Upper lobe of right lung (tissue), 1 donor: ENCODE measurements around the gene TUNAR. TPM values are rescaled to one million over a fixed set of nuclear protein-coding genes. Genes with fewer than 3 reads are reported as not detected.

Experiments used
- ATAC-seq: fragments of 200-7000 bp; cut with Tn5 transposase; one replicate; pipeline ENCODE4 v1.9.1; 2020; ENCODE audit warnings: mild to moderate bottlenecking, moderate library complexity
- DNase-seq: peaks from one replicate; pipeline ENCODE4 v3.0.0-alpha.2; 2020
- H3K27ac ChIP-seq: fragments of 200-600 bp; one replicate; pipeline ENCODE4 v1.8.0; 2022
- H3K27me3 ChIP-seq: fragments of 200-600 bp; one replicate; pipeline ENCODE4 v1.8.0; 2022; ENCODE audit warnings: mild to moderate bottlenecking
- H3K36me3 ChIP-seq: fragments of 200-600 bp; one replicate; pipeline ENCODE4 v1.8.0; 2022
- H3K4me1 ChIP-seq: fragments of 200-600 bp; one replicate; pipeline ENCODE4 v1.8.0; 2022
- H3K4me3 ChIP-seq: fragments of 200-600 bp; one replicate; pipeline ENCODE4 v1.8.0; 2022; ENCODE audit warnings: mild to moderate bottlenecking
- H3K9me3 ChIP-seq: fragments of 200-600 bp; one replicate; pipeline ENCODE4 v1.8.0; 2022
- intact Hi-C: fragments of 100-400 bp; cut with DNase I; formaldehyde crosslinking; loops from one replicate; pipeline ENCODE4 v1.11.0; 2022
- long read RNA-seq: library from polyadenylated mRNA; unstranded; transcript quantifications from one replicate; pipeline ENCODE4 v2.0.0, GENCODE V29; 2021
- total RNA-seq: library from RNA; stranded (reverse); fragmentation: NEBNext Ultra II Directional; extraction: Animal tissue kit (Norgen Biotek cat#: 25700); gene quantifications from one replicate; pipeline ENCODE4 v1.2.1, GENCODE V29; 2021
- TF ChIP-seq, protein P1 (sequence below): fragments of 200-600 bp; IDR thresholded peaks from one replicate; pipeline ENCODE4 v1.8.0; 2022; ENCODE audit warnings: antibody characterized with exemption
- donor health status: DM: no; HTN: yes; CAD: no; lungs with severe emphysema.

Gene TUNAR
- total RNA-seq, result not detected
- long read RNA-seq, result 0 reads

DNA sequence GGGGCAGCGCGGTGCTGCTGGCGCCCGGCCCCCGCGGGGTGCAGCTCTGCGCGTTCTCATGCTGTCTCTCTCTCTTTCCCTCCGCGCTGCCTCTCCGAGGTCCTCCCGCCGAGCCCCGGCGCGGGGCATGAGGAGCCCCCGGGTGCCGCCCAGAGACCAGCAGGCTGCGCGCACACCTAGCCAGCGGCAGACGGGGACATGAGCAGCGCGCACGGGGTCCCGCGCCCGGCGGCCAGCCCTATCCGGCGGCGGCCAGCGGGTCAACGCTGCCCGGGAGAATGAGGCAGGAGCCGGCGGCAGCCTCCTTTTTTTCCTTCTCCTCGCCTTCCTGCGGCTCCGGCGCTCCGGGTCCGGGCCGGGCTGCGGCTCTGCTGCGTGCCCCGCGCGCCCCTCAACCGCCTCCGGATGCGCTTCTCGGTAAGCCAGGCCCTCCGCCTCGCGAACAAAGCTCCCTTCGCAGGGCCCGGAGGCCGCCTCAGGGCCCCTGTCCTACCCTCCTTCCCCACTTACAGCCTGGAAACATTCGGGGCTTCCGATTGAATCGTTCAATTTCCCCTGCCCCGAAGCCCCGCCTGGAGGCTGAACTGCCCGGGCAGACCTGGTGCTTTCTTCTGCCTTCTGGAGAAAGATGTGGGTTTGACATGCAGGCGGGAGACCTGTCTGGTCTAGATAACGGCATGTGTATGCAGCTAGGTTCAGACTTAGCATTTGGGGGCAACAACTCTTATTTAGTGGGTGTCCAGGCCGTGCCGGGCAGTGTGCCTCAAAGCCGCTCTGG is at the start of gene TUNAR:
TSS of gene TUNAR (plus strand) at position 72 of the 778 bp plus-strand sequence.
- H3K4me3 ChIP-seq, result no peak within 1 kb of the TSS
- peaks cover 48% of the 10 kb centered on the region for H3K27me3 ChIP-seq
- intact Hi-C loops, result no loop called here

DNA sequence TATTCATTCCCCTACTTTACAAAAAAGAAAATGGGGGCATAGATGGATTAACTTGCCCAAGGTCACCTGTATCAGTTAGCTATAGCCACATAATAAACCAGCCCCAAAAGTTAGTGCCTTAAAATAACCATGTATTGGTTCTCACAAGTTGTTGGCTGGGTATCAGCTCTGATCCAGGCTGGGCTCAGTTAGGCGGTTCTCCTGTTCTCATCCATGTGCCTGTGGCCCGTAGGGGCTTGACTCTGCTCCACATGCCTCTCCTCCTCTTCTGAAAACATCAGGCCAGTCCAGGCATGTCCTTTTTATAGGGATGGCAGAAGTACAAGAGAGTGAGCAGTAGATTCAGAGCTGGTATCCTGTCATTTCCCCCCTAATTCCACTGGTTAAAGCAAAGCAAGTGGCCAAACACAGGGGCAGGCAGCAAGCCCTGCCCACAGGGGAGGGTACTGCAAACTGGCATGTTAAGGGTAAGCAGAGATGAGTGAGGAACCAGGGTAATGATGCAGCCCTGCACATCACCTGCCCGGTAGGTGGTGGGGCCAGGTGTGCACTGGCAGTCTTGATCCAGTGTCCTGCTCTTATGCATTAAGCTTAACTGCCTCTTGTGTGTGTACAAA is 47.9 kb upstream of the TUNAR start:
- intact Hi-C loops, result no loop called here
- DNase-seq, result no peak
- TF ChIP-seq, protein P1, sequence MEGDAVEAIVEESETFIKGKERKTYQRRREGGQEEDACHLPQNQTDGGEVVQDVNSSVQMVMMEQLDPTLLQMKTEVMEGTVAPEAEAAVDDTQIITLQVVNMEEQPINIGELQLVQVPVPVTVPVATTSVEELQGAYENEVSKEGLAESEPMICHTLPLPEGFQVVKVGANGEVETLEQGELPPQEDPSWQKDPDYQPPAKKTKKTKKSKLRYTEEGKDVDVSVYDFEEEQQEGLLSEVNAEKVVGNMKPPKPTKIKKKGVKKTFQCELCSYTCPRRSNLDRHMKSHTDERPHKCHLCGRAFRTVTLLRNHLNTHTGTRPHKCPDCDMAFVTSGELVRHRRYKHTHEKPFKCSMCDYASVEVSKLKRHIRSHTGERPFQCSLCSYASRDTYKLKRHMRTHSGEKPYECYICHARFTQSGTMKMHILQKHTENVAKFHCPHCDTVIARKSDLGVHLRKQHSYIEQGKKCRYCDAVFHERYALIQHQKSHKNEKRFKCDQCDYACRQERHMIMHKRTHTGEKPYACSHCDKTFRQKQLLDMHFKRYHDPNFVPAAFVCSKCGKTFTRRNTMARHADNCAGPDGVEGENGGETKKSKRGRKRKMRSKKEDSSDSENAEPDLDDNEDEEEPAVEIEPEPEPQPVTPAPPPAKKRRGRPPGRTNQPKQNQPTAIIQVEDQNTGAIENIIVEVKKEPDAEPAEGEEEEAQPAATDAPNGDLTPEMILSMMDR, result no peak
- no peak for ATAC-seq
- Histone ChIP-seq H3K4me3 (no peak overlapping the region), H3K9me3 (no peaks in the 10 kb centered on the region), H3K4me1 (no peaks in the 10 kb centered on the region), H3K27me3 (no peaks in the 10 kb centered on the region), H3K27ac (no peak overlapping the region), H3K36me3 (no peaks in the 10 kb centered on the region)

More for the DNA sequence above, at the start of gene TUNAR:
- ATAC-seq (no peak), DNase-seq (no peak)
- no peaks in the 10 kb centered on the region for H3K4me1 ChIP-seq
- no peaks in the 10 kb centered on the region for H3K9me3 ChIP-seq
- no peak within 1 kb of the TSS for H3K27ac ChIP-seq
- no peaks in the 10 kb centered on the region for H3K36me3 ChIP-seq
- TF ChIP-seq, protein P1, result no peak

DNA sequence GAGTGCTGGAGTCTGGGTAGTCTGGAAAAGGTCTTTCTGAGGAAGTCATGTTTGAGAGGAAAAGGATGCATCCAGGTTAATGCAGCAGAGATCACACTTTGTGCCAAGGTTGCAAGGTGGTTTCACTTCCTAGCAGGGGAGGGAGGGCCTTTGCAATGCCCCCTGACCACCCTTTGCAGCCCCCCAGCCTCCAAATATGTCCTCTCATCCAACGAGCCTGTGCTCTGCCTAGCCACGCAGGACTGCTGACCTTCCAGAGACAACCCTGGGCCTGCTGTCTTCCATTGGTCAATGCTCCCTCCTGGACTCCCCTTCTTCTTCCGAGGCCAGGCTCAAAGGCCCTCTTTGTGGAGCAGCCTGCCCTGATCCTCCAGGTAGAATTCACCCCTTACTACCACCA is 47.3 kb upstream of the TUNAR start:
- TF ChIP-seq, protein P1, result no peak
- Histone ChIP-seq H3K4me3 (no peak overlapping the region), H3K9me3 (no peaks in the 10 kb centered on the region), H3K4me1 (no peaks in the 10 kb centered on the region), H3K27me3 (no peaks in the 10 kb centered on the region), H3K36me3 (no peaks in the 10 kb centered on the region), H3K27ac (no peak overlapping the region)
- intact Hi-C loops, result no loop called here
- DNase-seq (no peak), ATAC-seq (no peak)

DNA sequence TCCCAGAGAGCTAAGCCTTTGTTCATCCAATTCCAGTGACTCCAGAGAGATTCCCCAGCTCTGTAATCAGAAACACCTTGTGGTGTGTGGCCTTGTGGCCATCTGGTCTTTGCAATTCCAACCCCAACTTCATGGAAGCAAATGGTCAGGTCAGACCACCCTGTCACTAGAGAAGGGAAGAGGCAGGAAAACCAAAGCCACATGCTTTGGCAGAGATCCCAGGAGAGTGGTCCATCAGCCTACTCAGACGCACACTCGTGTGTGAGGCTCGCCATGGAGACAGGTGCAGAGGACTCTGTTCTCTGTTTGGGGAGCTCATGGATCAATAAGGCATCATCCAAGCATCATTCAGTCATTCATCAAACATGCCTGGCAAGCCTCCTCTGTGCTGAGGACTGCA is 46.2 kb upstream of the TUNAR start:
- H3K36me3 ChIP-seq, result no peaks in the 10 kb centered on the region
- DNase-seq (no peak), ATAC-seq (no peak)
- no peaks in the 10 kb centered on the region for H3K27me3 ChIP-seq
- no peaks in the 10 kb centered on the region for H3K9me3 ChIP-seq
- H3K4me3 ChIP-seq, result no peak overlapping the region
- H3K27ac ChIP-seq, result no peak overlapping the region
- intact Hi-C loops, result no loop called here
- H3K4me1 ChIP-seq, result no peaks in the 10 kb centered on the region
- TF ChIP-seq, protein P1, result no peak

DNA sequence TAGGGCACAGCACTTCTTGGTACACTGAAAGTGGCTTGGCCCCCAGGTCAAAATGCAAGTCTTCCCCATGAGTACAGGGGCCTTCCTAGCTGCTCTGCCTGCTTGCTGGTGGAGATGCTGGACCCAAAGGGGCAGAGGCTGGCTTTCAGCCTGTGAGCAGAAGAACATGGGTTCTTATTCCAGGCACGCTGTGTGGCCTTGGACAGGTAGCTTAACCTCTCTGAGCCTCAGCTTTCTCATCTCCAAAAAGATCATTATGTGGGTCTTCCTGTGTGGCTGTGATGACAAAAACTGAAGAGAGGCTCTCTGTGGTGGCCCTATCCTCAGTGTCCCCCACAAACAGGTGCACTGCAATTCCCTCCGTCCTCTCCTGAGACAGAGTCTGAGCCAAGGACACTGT is 45.6 kb upstream of the TUNAR start:
- DNase-seq (no peak), ATAC-seq (no peak)
- TF ChIP-seq, protein P1, result no peak
- no peaks in the 10 kb centered on the region for H3K36me3 ChIP-seq
- H3K27ac ChIP-seq, result no peak overlapping the region
- no peaks in the 10 kb centered on the region for H3K4me1 ChIP-seq
- no peaks in the 10 kb centered on the region for H3K27me3 ChIP-seq
- intact Hi-C loops, result no loop called here
- no peaks in the 10 kb centered on the region for H3K9me3 ChIP-seq
- H3K4me3 ChIP-seq, result no peak overlapping the region
